GM12891 (cell line): ENCODE results near the gene TMIE. TPM values are rescaled to one million over a fixed set of nuclear protein-coding genes. Genes with fewer than 3 reads are reported as not detected.

Source experiments
- DNase-seq: peaks from one replicate; pipeline ENCODE4 v3.0.0; 2011; ENCODE audit warnings: low spot score; ENCODE audit not compliant: insufficient read length
- FAIRE-seq: peaks from 2 replicates; lab custom pipeline; 2011; peaks lifted over from hg19 to GRCh38; lab: Jason Lieb, UNC
- PAX5 ChIP-seq: IDR thresholded peaks from 2 replicates; pipeline ENCODE4 v1.6.1; 2011; ENCODE audit warnings: low read length, moderate library complexity, mild to moderate bottlenecking; ENCODE audit not compliant: insufficient read depth, severe bottlenecking
- POLR2A ChIP-seq: IDR thresholded peaks from 2 replicates; pipeline ENCODE4 v1.6.1; 2011; ENCODE audit warnings: low read depth, low read length, control low read depth
- POLR2AphosphoS5 ChIP-seq: IDR thresholded peaks from 2 replicates; pipeline ENCODE4 v1.6.1; 2011; ENCODE audit warnings: low read depth, low read length, control low read depth
- POU2F2 ChIP-seq: IDR thresholded peaks from 2 replicates; pipeline ENCODE4 v1.6.1; 2011; ENCODE audit warnings: low read depth, mild to moderate bottlenecking, control low read depth, low read length, moderate library complexity
- SPI1 ChIP-seq: IDR thresholded peaks from 2 replicates; pipeline ENCODE4 v1.6.1; 2011; ENCODE audit warnings: low read depth, low read length, control low read depth
- TAF1 ChIP-seq: IDR thresholded peaks from 2 replicates; pipeline ENCODE4 v1.6.1; 2011; ENCODE audit warnings: low read depth, low read length, control low read depth
- polyA plus RNA-seq: library from polyadenylated mRNA; unstranded; fragments of >200 nt; gene quantifications from one replicate; pipeline ENCODE4 v1.2.1, GENCODE V29; 2012; ENCODE audit warnings: low read depth, missing spikeins, inconsistent platforms; ENCODE audit not compliant: missing spikeins

The TMIE gene, protein sequence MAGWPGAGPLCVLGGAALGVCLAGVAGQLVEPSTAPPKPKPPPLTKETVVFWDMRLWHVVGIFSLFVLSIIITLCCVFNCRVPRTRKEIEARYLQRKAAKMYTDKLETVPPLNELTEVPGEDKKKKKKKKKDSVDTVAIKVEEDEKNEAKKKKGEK
- polyA plus RNA-seq = not detected

DNA sequence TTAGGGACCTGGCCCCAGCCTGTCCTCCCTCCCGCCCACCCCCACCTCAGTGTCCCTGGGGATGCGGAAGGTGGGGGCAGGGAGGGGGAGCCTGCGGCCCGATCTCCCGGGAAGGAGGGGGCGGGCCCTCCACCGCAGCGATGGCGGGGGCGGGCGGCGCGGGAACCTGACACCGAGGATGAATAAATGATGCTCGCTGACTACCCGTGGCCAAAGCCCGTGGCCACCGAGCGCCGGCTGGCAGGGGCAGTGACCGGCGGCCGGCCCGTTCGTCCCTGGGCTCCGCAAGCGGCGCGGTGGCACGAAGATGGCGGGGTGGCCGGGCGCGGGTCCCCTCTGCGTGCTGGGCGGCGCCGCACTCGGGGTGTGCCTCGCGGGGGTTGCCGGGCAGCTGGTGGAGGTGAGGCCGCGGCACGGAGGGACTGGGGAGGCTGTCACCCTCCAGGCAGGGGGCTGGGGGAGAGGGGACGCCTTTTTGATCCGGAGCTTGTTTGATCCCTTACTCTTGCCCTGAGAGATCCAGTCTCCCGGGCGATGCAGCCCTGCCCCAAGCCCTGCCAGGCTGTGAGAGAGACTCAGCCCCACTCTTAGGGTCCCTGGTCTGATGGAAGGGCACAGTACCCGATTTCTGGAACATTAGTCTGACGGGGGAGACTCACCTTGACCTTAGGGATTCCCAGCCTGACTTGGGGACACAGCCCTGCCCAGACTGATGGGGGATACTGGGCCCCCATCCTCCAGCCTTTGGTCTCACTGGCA, at the start of gene TMIE:
Gene TMIE, plus strand, starts transcription at position 212 of the 759 bp plus-strand sequence. Its CDS starts 96 bp downstream, at position 308.
- TF ChIP-seq PAX5 = no peak
- no peak for DNase-seq
- FAIRE-seq = no peak

DNA sequence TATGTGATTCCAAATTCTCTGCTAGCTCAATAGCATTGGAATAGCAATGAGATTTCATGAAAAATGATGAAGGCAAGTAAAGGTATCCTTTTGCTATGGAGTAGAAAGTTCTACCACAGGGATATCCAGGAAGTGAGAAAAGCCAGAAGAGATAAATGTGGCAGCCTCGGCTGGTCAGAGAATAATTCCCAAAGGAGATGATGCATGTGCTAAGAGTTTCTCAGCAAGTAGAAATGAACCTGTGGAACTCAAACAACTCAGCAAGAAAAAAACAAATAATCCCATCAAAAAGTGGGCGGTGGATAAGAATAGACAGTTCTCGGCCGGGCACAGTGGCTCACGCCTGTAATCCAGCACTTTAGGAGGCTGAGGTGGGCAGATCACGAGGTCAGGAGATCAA, 45.9 kb upstream of the TMIE start:
- FAIRE-seq = no peak
- no peak for DNase-seq

DNA sequence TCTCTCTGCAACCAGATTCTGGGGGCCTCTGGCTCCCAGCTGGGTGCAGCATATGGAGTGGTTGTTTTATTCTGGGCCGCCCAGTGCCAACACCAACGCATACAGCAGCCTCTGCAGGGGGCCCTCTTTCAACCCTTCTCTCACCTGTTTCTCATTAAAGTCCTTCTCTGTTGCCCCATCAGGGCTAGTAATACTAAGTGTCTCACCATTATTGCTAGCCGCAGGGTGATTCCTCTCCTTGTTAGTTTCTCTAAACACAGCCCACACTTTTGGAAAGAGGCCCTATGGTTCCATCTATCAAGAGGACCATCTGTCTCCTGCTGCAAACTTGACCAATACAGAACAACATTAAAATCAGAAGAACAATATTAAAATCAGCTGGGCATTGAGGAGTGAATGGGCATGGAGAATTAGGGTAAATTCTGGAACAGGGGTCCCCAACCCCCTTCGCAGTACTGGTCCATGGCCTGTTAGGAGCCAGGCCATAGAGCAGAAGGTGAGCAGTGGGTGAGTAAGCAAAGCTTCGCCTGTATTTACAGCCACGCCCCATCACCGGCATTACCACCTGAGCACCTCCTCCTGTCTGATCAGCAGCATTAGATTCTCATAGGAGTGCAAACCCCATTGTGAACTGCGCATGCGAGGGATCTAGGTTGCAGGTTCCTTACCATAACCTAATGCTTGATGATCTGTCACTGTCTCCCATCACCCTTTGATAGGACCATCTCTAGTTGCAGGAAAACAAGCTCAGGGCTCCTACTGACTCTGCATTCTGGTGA, 44.2 kb upstream of the TMIE start:
- DNase-seq = no peak
- FAIRE-seq = no peak
- TF ChIP-seq SPI1 (no peak), PAX5 (no peak)

More for the DNA sequence above, 45.9 kb upstream of the TMIE start:
- no peak for TF ChIP-seq SPI1
- no peak for TF ChIP-seq POLR2A
- no peak for TF ChIP-seq PAX5
- TF ChIP-seq POLR2AphosphoS5 = no peak
- no peak for TF ChIP-seq POU2F2
- TF ChIP-seq TAF1 = no peak

DNA sequence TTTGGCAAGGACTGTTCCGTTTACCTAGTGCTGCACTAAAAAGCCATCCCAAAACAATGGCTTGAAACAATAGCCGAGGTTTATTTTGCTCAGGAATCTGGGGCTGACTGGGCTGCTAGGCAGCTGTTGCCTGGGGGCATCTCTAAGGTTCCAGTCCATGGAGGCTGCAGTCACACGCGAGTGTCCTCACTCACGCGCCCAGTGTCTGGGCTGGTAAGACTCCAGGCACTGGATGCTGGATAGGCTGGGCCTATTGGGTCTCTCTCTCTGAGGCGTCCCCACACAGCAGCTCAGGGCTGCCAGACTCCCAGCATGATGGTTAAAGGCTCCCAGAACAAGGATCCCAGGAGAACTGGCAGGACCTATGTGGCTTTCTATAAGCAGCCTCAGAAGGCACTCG, 41.9 kb upstream of the TMIE start:
- FAIRE-seq (no peak), DNase-seq (no peak)
- TF ChIP-seq TAF1 (no peak), PAX5 (no peak), SPI1 (no peak), POLR2AphosphoS5 (no peak), POU2F2 (no peak), POLR2A (no peak)

DNA sequence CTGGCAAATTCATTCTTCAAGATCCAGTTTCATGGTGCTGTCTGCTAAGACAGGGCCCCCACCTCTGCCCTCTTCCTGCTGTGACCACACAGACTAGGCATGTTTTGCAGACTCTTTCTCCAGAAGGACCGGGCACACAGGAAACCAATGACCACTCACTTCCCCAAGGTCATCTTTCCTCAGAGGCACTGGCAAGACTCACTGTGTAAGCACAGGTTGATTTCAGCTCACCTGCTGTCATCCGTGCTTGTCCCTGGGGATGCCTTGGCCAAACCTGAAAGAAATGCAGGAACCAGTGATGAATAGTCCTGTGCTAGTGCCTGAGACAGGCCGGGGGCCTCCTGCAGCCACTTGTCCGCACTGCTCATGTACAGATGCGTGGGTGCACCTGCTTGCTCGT, 41.2 kb upstream of the TMIE start:
- DNase-seq = no peak
- no peak for FAIRE-seq
- no peak for TF ChIP-seq SPI1
- TF ChIP-seq POU2F2 = no peak
- no peak for TF ChIP-seq POLR2A
- no peak for TF ChIP-seq TAF1
- no peak for TF ChIP-seq PAX5
- TF ChIP-seq POLR2AphosphoS5 = no peak

DNA sequence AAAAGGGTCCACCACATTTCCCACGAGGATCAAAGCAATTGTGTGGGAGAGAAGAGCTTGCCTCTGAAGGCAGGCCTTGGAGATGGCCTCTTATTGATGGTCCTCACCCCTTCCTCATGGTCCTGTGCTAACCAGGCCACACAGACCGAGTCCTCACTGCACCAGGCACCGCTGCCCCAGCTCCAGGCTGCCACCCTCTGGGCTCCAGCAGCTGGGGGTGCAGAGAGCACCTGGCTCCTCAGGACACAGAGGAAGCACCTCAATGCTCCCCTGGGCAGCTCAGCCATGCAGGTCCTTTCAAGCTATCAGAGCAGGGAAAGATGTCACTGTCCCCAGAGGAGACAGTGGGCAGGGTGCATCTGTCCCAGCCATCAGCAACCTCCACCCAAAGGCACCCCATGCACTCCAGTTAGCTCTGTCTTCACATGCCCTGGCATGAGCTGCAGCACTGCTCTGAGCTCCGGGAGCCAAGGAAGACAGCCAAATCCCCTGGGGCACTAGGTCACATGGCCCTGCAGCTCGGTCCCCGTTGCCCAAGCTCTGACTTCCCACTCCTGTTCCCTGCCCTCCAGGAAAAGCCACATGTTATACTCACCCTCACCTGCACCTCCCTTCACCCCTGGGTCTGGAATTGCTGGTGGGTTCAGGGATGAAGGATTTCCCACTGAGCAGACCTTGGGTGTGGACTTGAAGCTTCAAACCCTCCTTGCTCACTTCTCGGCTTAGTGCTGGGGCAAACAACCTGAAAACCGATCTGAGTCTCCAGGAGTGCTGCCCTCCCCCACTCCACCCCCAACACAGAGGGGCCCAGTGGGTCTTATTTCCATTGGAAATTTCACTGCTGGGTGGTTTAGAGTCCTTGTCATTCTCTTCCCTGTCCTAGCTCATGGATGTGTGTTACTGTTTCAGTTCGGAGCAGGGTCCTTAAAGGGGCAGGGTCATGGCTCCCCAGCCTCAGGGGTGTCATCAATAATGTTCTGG, 40.4 kb upstream of the TMIE start:
- FAIRE-seq (no peak), DNase-seq (peak; percentile 5)
- TF ChIP-seq SPI1 (no peak), PAX5 (no peak), POU2F2 (no peak), POLR2A (no peak), TAF1 (no peak), POLR2AphosphoS5 (no peak)

DNA sequence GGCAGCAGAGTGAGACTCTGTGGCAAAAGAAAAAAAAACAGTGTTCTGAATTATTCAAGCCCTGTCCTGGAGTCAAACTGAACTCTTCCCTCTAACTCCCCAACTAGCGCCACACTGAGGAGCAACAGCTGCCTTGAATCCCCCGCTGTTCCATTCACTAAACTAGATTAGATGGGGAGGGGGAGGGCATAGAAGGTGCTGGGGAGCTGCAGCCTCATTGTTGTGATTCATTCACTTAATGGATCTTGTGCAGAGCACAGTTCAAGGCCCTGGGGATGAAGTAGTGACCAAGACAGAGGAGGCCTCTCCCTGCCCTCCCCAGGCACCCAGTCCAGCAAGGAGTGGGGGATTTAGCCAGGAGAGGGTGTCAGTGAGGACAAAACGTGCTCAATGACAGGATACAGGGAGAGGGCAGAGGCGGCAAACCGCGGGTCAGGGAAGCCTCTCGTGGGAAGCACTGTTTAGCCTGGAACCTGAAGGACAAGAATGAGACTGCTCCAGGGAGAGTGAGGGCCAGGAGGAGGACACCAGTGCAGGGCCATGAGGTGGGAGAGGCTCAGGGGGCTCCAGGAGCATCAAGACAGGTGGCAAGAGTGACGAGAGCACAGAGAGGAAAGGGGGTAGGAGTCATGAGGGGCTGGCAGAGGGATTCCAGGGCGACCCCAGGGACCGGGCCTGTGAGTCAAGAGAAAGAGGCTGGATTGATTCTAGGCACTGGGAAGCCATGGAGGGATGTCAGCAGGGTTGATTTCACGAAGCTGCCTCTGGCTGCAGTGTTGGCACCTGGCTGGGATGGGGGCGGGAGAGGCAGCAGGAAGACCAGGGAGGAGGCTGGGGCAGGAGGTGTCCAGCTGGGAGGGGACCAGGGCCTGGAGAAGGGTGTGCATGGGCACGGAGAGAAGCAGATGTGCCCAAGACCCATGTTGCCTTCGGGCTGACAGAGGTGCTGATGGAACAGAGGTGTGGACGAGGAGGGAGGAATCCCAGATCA, 39.1 kb upstream of the TMIE start:
- no peak for TF ChIP-seq PAX5
- TF ChIP-seq TAF1 = no peak
- no peak for TF ChIP-seq SPI1
- TF ChIP-seq POU2F2 = no peak
- TF ChIP-seq POLR2AphosphoS5 = no peak
- no peak for TF ChIP-seq POLR2A
- no peak for FAIRE-seq
- DNase-seq = no peak

DNA sequence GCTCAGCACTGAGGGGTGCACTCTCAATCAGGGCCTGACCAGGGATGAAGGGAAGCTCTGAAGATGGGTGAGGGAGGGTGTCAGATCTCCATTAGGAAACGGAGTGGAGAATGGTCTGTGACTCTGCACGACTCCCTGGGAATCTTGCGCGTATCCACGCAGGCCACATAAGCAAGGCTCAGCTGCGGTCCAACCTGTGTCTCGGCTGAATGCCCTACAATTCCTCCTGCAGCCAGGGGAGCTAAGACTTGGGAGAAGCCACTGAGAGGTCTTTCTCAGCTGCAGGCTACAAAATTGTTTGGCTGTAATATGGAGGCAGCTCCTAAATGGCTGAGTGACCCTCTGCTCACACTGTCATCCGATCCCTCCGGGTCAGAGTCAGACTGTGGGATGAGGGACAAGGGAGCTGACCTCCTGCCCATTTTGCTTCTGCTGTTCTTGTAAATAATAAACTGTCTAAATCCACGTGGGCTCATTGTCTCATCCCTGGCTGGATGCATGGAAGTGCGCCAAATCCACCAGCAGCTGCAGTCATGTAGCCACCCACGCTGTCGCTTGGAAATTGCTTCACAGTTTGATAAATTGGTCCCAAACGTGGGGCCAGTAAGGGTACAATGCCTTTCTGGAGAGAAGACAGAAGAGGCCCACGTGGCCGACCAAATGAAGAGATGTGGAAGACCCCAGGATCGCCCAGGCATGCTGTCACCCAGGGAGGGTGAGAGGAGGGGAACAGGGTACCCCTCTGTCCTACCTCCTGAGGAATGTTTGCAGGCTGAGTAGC, 38.2 kb upstream of the TMIE start:
- FAIRE-seq (no peak), DNase-seq (no peak)
- no peak for TF ChIP-seq POLR2AphosphoS5
- TF ChIP-seq PAX5 = no peak
- no peak for TF ChIP-seq POLR2A
- TF ChIP-seq POU2F2 = no peak
- no peak for TF ChIP-seq SPI1
- no peak for TF ChIP-seq TAF1
